GM08714 (cell line): ENCODE data around the gene OR6B1.
"Not testable (repeated sequence)": the region's sequence is repeated elsewhere in the genome, so short reads cannot be mapped to it uniquely, and the experiment has no call there.

Experiments used
- H3K4me3 ChIP-seq: fragments of 200-500 bp; sonication (Bioruptor generic); 2 replicates; pipeline ENCODE4 v1.5.1; 2014; ENCODE audit warnings: mild to moderate bottlenecking, low read length, inconsistent platforms
- ZNF274 ChIP-seq: IDR thresholded peaks from 2 replicates; pipeline ENCODE4 v1.6.1; 2012; ENCODE audit warnings: mild to moderate bottlenecking, low read depth, low read length

The OR6B1 gene

GRCh38 chr7:143987513-143987912, 12.6 kb upstream of the OR6B1 start:
- no peak overlapping the region for H3K4me3 ChIP-seq
- no peak for TF ChIP-seq ZNF274

- TF ChIP-seq ZNF274, result no peak
These were observed 11.0 kb upstream of the OR6B1 start for GRCh38 chr7:143988976-143989745.

GRCh38 chr7:143992670-143993069, 7.5 kb upstream of the OR6B1 start:
- TF ChIP-seq ZNF274, result no peak
- no peak overlapping the region for H3K4me3 ChIP-seq

More at GRCh38 chr7:143988976-143989745, 11.0 kb upstream of the OR6B1 start:
- no peak overlapping the region for H3K4me3 ChIP-seq

GRCh38 chr7:143993924-143994323, 6.2 kb upstream of the OR6B1 start:
- no peak overlapping the region for H3K4me3 ChIP-seq
- TF ChIP-seq ZNF274, result no peak

GRCh38 chr7:144001543-144001942, 1.4 kb downstream of the OR6B1 start:
- no peak for TF ChIP-seq ZNF274
- no peak overlapping the region for H3K4me3 ChIP-seq

GRCh38 chr7:144004703-144005102, 4.6 kb downstream of the OR6B1 start:
- TF ChIP-seq ZNF274, result no peak
- H3K4me3 ChIP-seq, result no peak overlapping the region

- no peak for TF ChIP-seq ZNF274
- H3K4me3 ChIP-seq, result no peak overlapping the region
These were observed 6.0 kb downstream of the OR6B1 start for GRCh38 chr7:144006029-144006691.

GRCh38 chr7:144006692-144007042, 6.5 kb downstream of the OR6B1 start:
- H3K4me3 ChIP-seq, result no peak overlapping the region
- no peak for TF ChIP-seq ZNF274

- no peak for TF ChIP-seq ZNF274
- no peak overlapping the region for H3K4me3 ChIP-seq
These were observed 9.2 kb downstream of the OR6B1 start for GRCh38 chr7:144009361-144009760.

GRCh38 chr7:144010061-144010460, 9.9 kb downstream of the OR6B1 start:
- not testable (repeated sequence) for H3K4me3 ChIP-seq

GRCh38 chr7:144010821-144011220, 10.7 kb downstream of the OR6B1 start:
- not testable (repeated sequence) for H3K4me3 ChIP-seq

GRCh38 chr7:144011458-144012230, 11.5 kb downstream of the OR6B1 start:
- no peak for TF ChIP-seq ZNF274

GRCh38 chr7:144018065-144018464, 17.9 kb downstream of the OR6B1 start:
- no peak overlapping the region for H3K4me3 ChIP-seq
- TF ChIP-seq ZNF274, result no peak

More at GRCh38 chr7:144011458-144012230, 11.5 kb downstream of the OR6B1 start:
- no peak overlapping the region for H3K4me3 ChIP-seq

GRCh38 chr7:144019457-144019856, 19.3 kb downstream of the OR6B1 start:
- TF ChIP-seq ZNF274, result no peak
- H3K4me3 ChIP-seq, result no peak overlapping the region

GRCh38 chr7:144020340-144020739, 20.2 kb downstream of the OR6B1 start:
- no peak overlapping the region for H3K4me3 ChIP-seq
- no peak for TF ChIP-seq ZNF274
